T47D (cell line): ENCODE results near the gene LGALS7.
"Not testable (repeated sequence)": the region's sequence is repeated elsewhere in the genome, so short reads cannot be mapped to it uniquely, and the experiment has no call there.

Source experiments
- DNase-seq, 2 experiments: peaks; one replicate each; pipeline versions ENCODE4 v3.0.0 to v3.0.0-alpha.2; 2011 to 2012; ENCODE audit warnings: low read depth in 1 of 2, low spot score in 1 of 2
- JUND ChIP-seq: IDR thresholded peaks from 2 replicates; pipeline ENCODE4 v1.6.1; 2012; ENCODE audit warnings: low read depth
- in situ Hi-C: cut with HindIII; loops from 2 replicates; pipeline ENCODE4 v1.10.0; 2016; ENCODE audit warnings: low sequenced_read_pairs, low pct_unique_long_range_greater_than_20kb

Gene LGALS7

GRCh38 chr19:38808741-38809140 lies 35.4 kb upstream of the LGALS7 start:
- DNase-seq = no peak
- in situ Hi-C loops = no loop called here
- TF ChIP-seq JUND = no peak

GRCh38 chr19:38807374-38808098 lies 34.2 kb upstream of the LGALS7 start:
- in situ Hi-C loops, DNase-seq: not testable (repeated sequence)

- DNase-seq = no peak
- in situ Hi-C loops = no loop called here
- TF ChIP-seq JUND = no peak
These were observed 33.1 kb upstream of the LGALS7 start for GRCh38 chr19:38806371-38806770.

- no peak for DNase-seq
- TF ChIP-seq JUND = no peak
- in situ Hi-C loops = no loop called here
These were observed 31.9 kb upstream of the LGALS7 start for GRCh38 chr19:38805180-38805579.

GRCh38 chr19:38803543-38803942 lies 30.2 kb upstream of the LGALS7 start:
- DNase-seq = no peak
- in situ Hi-C loops = no loop called here
- no peak for TF ChIP-seq JUND

- TF ChIP-seq JUND = no peak
- DNase-seq = no peak
- in situ Hi-C loops = no loop called here
These were observed 28.2 kb upstream of the LGALS7 start for GRCh38 chr19:38801359-38802095.

- TF ChIP-seq JUND = no peak
- in situ Hi-C loops = no loop called here
- DNase-seq = no peak
These were observed 27.4 kb upstream of the LGALS7 start for GRCh38 chr19:38800577-38801347.

- in situ Hi-C loops = no loop called here
- no peak for TF ChIP-seq JUND
- no peak for DNase-seq
These were observed 25.8 kb upstream of the LGALS7 start for GRCh38 chr19:38799104-38799503.

GRCh38 chr19:38797781-38798180 lies 24.5 kb upstream of the LGALS7 start:
- DNase-seq, in situ Hi-C loops: not testable (repeated sequence)

- no peak for TF ChIP-seq JUND
- DNase-seq = no peak
- in situ Hi-C loops = no loop called here
These were observed 22.8 kb upstream of the LGALS7 start for GRCh38 chr19:38796154-38796553.

- no peak for TF ChIP-seq JUND
- in situ Hi-C loops = no loop called here
- DNase-seq = no peak
These were observed 22.2 kb upstream of the LGALS7 start for GRCh38 chr19:38795549-38795948.

- no peak for TF ChIP-seq JUND
- in situ Hi-C loops = no loop called here
These were observed 20.4 kb upstream of the LGALS7 start for GRCh38 chr19:38793671-38794070.

GRCh38 chr19:38793177-38793576 lies 19.9 kb upstream of the LGALS7 start:
- in situ Hi-C loops = no loop called here
- no peak for DNase-seq
- no peak for TF ChIP-seq JUND

More at GRCh38 chr19:38793671-38794070, 20.4 kb upstream of the LGALS7 start:
- DNase-seq = no peak
